ENCODE results near the gene BSPRY.
A peak's percentile ranks its signal among the peaks of the same experiment; 100 is the strongest.
"Not testable (repeated sequence)": the region's sequence is repeated elsewhere in the genome, so short reads cannot be mapped to it uniquely, and the experiment has no call there.

The BSPRY gene

GRCh38 chr9:113398796-113399195 lies 49.5 kb downstream of the BSPRY start:
- DNase-seq, result no peak

- DNase-seq, result no peak
Measured at GRCh38 chr9:113399646-113400200, 50.4 kb downstream of the BSPRY start.

- DNase-seq, result peak; percentile 100
Measured at GRCh38 chr9:113401027-113401792, 51.9 kb downstream of the BSPRY start, which contains the start of gene ALAD. ALAD (minus strand) TSS chr9:113401284; CDS start chr9:113393559, 7,725 bp downstream.

GRCh38 chr9:113403646-113404045 lies 54.3 kb downstream of the BSPRY start:
- peak; percentile 72 for DNase-seq

GRCh38 chr9:113406353-113406752 lies 57.0 kb downstream of the BSPRY start:
- not testable (repeated sequence) for DNase-seq

- DNase-seq, result peak; percentile 68
Measured at GRCh38 chr9:113406873-113407511, 57.7 kb downstream of the BSPRY start.

GRCh38 chr9:113409481-113409880 lies 60.1 kb downstream of the BSPRY start:
- no peak for DNase-seq

- no peak for DNase-seq
Measured at GRCh38 chr9:113409883-113410206, 60.5 kb downstream of the BSPRY start.

- peak; percentile 98 for DNase-seq
Measured at GRCh38 chr9:113410207-113410864, 61.0 kb downstream of the BSPRY start, which contains the start of the genes C9orf43 and POLE3. C9orf43 (plus strand) TSS chr9:113410747; CDS start chr9:113413494, 2,747 bp downstream. POLE3 (minus strand) TSS chr9:113410675; CDS start chr9:113410293, 382 bp downstream.

- peak; percentile 74 for DNase-seq
Measured at GRCh38 chr9:113416149-113416721, 66.9 kb downstream of the BSPRY start.

- DNase-seq, result peak; percentile 21
Measured at GRCh38 chr9:113417370-113417769, 68.0 kb downstream of the BSPRY start.

Data from suppressor macrophage treated with lipopolysaccharide for 4 hours (primary cell).